ENCODE results near the gene NUDT9.

- TF ChIP-seq CTCF (IDR thresholded peaks at IDR 0.05), result no peak
- TF ChIP-seq POLR2A (IDR thresholded peaks at IDR 0.05), result no peak
These were observed 80.3 kb downstream of the NUDT9 start for GRCh38 chr4:87502580-87503238.

Data from heart left ventricle (tissue), 13 donors.